CD4-positive, alpha-beta T cell treated with Interleukin-17A for 4 hours (primary cell): ENCODE results near the gene CAPZB.

Experiments used
- DNase-seq: peaks from one replicate; pipeline ENCODE4 v3.0.0-alpha.2; 2020; ENCODE audit warnings: mixed read lengths

CAPZB gene

DNA sequence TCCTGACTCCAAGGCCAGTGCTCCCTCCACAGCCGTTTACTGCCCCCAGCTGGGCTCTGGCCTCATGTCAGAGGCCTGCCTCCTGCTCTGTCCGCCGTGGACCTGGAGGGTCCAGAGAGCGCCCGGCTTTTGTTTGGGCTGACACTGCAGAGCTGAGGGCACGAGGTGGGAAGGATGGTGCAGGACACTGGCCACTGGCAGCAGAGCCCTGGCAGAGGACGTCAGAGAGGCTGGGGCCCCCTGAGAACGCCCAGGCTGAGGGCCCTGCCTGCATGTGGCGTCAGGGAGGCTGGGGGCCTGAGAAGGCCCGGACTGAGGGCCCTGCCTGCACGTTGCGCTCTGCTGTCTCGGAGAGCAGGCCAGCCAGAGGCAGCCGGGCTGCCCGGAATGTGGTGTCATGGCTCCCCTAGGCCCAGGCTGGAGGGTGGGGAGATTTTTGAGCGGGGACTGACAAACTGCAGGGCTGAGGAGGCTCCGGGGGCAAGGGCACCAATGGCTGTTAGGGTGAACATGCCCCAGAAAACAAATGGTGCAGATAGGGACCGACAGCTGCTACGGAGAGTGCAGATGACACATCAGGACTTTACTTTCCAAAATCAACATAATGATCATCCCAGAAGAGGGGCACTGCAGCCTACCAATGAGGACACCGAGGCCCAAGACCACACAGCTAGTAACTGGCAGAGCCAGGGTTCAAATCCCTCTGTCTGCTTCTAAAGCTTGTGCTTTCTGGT lies 141.6 kb downstream of the CAPZB start:
- no peak for DNase-seq

GRCh38 chr1:19342894-19343616 lies 142.3 kb downstream of the CAPZB start:
- DNase-seq, result no peak

GRCh38 chr1:19342062-19342750 lies 143.1 kb downstream of the CAPZB start:
- DNase-seq, result no peak

GRCh38 chr1:19341201-19342061 lies 143.9 kb downstream of the CAPZB start:
- DNase-seq, result peak; percentile 80

DNA sequence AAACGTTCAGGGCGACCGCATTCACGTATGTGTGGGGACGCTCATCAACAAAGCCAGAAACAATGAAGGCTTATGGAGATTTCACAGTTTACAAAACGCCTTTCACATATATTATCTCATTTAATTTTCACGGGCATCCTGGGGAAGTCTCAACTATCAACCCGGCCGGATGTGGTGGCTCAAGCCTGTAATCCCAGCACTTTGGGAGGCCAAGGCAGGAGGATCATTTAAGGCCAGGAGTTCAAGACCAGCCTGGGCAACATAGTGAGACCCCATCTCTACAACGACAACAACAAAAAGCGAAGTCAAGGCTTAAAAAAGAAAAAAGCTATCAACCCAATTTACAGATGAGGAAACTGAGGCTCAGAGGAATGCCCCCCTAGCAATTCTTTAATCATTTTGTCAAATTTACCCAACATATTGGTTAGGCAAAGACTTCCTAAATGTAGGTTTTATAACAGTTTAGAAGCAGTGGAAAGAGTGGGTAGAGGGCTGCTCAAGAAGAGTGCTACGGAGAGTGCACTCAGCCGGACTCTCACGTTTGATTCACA lies 144.9 kb downstream of the CAPZB start:
- no peak for DNase-seq

- no peak for DNase-seq
Observed at GRCh38 chr1:19339214-19339861, 146.0 kb downstream of the CAPZB start.

GRCh38 chr1:19338323-19338762 lies 147.0 kb downstream of the CAPZB start:
- no peak for DNase-seq

DNA sequence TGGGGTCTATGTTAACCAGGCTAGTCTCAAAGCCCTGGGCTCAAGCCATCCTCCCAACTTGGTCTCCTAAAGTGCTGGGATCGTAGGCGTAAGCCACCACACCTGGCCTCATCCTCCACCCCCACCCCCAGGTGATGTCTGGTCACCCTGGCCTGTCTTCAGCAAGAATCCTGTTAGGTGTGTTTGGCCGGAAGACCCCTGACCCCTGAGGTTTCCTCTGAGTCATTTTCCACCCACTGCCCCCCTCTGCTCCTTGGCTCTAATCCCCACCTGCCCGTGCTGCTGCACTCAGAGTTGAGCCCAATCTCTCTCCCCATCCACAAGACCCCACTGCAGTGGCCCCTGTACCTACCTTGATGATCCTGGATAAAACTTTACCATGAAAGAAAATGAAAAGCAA lies 148.1 kb downstream of the CAPZB start:
- no peak for DNase-seq

GRCh38 chr1:19336543-19336942 lies 148.8 kb downstream of the CAPZB start:
- no peak for DNase-seq

DNA sequence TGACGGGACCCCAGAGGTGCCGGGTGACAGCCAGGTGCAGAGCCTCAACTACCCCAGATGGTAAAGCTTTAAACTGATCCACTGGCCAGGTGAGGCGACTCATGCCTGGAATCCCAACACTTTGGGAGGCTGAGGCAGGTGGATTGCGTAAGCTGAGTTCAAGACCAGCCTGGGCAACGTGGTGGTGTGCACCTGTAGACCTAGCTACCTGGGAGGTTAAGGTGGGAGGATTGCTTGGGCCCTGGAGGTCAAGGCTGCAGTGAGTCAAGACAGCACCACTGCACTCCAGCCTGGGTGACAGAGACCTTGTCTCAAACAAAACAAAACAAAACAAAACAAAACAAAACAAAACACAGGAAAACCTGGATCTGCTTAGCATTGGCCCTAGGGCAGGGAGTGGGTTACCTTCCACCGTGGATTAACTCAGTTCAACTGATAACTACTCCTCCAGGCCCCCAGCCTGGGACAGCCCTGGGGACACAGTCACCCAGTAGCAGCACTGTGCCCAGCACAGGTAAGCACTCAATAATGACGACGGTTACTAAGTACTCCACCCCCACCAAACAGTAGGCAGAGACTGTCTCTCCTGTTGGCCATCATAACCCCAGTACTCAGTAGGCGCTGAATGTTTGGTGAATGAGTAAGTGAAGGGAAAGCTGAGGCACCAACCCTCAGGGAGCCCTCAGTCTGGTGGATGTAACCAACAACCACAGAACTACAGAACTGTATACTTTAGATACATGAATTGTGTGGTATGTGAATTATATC lies 151.6 kb downstream of the CAPZB start:
- DNase-seq, result no peak

- no peak for DNase-seq
Observed at GRCh38 chr1:19332832-19333231, 152.5 kb downstream of the CAPZB start.

DNA sequence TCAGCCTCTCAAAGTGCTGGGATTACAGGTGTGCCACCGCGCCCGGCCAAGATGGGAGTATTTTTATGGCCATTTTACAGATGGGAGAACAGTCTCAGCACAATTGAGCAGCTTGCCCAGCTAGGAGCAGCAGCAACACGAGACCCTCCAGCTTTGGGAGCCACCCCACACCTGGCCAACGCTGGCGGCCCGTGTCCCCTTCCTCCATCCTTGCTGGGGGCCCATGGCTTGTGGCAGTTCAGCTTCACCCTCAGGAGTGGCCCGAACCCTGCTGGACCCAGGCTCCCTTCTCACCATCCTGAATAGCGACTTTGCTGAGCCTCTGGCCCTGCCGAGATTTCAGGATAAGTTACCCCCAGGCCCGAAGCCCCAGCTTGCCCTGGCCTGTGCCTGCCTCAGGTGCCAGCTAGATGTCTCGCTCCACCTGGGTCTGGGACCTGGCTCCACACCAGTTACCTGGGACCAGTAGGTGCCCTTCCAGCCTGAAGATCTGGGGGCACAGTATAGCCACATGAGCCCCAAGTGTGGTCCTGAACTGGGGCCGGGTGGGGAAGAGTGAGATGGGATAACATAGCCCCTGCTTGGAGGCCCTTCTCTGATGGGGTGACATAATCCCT lies 154.0 kb downstream of the CAPZB start:
- DNase-seq, result no peak

DNA sequence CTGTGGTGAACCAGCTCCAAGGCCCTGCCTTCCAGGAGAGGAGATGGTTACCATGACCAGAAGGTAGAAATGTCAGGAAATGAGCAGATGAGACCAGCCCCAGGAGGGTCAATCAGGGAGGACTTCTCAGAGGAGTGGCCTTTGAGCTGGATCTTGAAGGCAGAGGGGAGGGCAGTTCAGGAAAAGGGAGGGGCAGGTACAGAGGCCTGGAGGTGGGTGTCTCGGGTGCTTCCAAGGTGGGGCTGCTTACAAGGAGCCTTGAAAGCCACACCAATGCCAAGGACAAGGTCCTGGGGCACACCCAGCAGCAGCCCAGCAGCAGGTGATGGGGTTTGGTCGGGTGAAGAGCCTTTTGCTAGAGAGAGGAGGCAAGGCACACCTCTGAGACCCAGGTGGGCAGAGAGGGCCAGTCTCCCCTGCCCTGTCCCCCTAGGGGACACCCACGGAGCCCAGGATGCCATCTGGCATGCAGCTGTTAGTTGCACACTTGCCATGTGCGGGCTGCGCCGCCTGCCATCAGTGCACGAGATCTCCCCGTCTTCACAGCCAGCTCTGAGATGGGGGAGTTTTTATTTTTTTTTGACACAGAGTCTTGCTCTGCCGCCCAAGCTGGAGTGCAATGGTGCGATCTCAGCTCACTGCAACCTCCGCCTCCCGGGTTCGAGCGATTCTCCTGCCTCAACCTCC lies 154.7 kb downstream of the CAPZB start:
- DNase-seq, result no peak

GRCh38 chr1:19329611-19330010 lies 155.7 kb downstream of the CAPZB start:
- DNase-seq, result no peak

- DNase-seq, result no peak
Observed at GRCh38 chr1:19329188-19329587, 156.2 kb downstream of the CAPZB start.

- DNase-seq, result no peak
Observed at GRCh38 chr1:19328486-19328885, 156.9 kb downstream of the CAPZB start.

DNA sequence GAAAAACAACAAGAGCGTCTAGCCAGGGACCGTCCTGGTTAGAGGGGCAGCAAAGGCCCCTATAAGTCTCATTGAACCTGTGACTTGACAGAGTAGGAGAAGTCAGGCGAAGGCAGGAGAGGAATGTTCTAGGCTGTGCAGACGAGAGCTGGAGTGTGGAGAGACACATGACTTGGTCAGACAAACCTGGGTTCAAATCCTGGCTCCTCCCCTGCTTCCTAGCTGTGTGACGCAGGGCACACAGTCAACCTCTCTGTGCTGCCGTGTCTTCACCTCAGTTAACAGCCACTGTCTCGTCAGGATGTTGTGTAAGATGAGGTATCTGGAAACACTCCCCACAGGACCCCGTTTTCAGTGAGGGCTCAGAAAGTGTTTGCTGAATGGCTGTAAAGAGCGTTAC lies 157.6 kb downstream of the CAPZB start:
- DNase-seq, result no peak

DNA sequence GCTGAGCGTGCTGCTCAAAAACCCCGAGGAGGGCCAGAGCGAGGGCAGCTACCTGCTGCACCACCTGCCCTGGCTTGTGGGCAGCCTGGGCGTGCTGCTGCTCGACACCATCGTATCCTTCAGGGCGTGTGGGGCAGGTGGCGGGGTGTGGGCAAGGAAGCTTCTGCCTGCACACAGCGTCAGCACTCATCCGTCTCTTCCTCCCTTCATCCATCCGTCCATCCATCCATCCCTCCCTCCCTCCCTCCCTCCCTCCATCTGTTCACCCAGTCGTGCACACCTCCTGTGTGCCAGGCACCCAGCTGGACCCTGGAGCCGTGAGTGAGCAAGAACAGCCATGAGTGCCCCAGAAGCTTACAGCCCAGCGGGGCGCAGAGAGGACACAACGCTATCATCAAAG lies 158.0 kb downstream of the CAPZB start:
- DNase-seq, result no peak

DNA sequence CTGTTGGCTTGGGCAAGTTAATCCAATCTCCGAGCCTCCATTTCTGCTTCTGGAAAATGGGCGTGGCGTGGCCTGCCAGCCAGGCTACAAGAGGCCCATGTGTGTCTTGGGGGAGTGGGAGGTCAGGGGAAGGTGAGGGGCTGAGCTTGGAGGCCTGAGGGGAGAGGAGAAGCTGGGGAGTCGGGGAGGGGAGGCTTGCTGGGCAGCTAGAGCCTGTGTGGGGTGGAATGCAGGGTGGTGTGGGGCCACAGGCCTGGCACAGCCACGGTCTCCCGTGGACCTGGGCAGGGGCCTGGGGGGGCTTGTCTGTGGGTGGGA lies 158.6 kb downstream of the CAPZB start:
- no peak for DNase-seq
